Astrocyte of the cerebellum (primary cell): Measurements from ENCODE around the gene KLHL12.

Source experiments
- DNase-seq: peaks from one replicate; pipeline ENCODE4 v3.0.0-alpha.2; 2011; ENCODE audit warnings: low read depth
- H3K4me3 ChIP-seq: 2 replicates; pipeline ENCODE4 v1.5.1; 2011; ENCODE audit warnings: mild to moderate bottlenecking, low read depth, low read length, moderate library complexity
- in situ Hi-C: cut with HindIII; loops from 2 replicates; pipeline ENCODE4 v1.10.0; 2017; ENCODE audit warnings: low sequenced_read_pairs
- TF ChIP-seq, protein P1 (sequence below): IDR thresholded peaks from 2 replicates; pipeline ENCODE4 v1.5.1; 2012; ENCODE audit warnings: low read length, low read depth, moderate library complexity, mild to moderate bottlenecking; ENCODE audit errors: missing control alignments

KLHL12 gene

DNA sequence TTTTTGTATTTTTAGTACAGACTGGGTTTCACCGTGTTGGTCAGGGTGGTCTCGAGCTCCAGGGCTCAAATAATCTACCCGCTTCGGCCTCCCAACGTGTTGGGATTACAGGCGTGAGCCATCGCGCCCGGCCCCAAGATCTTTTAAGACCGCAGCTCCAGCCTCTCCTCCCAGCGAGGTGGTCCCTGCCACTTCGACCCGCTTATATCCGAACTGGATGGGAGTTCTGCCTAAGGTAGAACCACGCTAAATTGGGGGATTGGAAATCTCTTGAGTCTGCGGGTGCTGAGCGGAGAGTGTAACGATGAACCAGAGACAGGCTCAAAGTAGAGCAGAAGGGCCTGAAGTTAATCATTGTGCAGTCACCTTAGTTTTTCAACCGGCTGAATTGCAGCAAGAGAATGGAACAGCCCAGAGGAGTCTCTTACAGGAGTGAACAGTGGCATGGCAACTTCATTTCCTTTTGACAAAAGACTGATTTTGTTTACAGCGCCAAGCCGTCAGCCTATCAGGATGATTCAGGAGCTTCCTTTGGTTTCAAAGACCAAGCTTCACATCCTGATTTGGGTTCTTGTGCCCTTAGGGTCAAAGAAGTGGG lies 40.7 kb upstream of the KLHL12 start:
- DNase-seq = no peak
- in situ Hi-C loops = no loop called here
- TF ChIP-seq, protein P1, sequence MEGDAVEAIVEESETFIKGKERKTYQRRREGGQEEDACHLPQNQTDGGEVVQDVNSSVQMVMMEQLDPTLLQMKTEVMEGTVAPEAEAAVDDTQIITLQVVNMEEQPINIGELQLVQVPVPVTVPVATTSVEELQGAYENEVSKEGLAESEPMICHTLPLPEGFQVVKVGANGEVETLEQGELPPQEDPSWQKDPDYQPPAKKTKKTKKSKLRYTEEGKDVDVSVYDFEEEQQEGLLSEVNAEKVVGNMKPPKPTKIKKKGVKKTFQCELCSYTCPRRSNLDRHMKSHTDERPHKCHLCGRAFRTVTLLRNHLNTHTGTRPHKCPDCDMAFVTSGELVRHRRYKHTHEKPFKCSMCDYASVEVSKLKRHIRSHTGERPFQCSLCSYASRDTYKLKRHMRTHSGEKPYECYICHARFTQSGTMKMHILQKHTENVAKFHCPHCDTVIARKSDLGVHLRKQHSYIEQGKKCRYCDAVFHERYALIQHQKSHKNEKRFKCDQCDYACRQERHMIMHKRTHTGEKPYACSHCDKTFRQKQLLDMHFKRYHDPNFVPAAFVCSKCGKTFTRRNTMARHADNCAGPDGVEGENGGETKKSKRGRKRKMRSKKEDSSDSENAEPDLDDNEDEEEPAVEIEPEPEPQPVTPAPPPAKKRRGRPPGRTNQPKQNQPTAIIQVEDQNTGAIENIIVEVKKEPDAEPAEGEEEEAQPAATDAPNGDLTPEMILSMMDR = no peak
- H3K4me3 ChIP-seq = peak overlapping the region; percentile 75

DNA sequence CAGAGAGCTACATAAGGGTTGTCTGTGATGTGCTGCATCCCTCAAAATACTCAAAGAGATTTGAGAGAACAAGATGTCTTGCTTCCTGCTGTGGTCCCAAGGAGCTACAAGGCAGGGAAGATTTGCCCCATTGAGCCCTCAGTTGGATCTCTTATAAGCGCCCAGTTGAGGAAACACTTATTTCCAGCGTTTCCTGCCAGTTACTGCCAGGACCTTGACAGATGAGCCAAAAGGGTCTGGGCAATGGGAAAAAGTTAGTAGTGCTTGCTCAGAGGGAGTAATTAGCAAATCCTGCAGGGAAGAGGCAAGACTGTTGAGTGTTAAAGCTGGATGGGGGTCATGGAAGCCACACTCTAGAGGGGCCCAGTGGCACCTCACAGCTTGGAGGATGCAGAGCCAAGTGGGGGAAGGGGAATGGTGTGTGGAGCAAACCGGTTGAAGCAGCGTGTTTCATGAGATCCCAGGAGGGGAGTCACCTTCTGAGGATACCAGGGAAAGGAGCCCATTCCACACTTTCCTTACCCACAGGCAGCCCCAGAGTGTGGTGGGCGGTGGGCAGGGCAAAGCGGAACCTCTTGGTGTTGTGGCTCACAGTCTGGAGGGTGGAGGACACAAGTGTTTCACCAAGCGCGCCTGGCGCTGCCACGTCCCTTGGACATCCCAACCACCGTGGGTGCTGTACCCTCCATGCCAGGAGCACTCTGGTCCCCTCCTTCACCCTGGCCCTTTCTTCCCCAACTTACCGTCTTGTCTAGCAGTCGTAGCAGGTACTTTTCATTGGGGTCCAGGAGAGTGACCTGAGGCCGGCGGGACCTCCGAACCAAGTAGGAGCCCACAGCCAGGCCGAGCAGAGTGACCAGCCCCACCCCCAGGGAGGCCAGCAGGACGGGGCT lies 39.2 kb upstream of the KLHL12 start:
- TF ChIP-seq, protein P1 = no peak
- in situ Hi-C loops = no loop called here
- no peak for DNase-seq
- peak overlapping the region; percentile 75 for H3K4me3 ChIP-seq

DNA sequence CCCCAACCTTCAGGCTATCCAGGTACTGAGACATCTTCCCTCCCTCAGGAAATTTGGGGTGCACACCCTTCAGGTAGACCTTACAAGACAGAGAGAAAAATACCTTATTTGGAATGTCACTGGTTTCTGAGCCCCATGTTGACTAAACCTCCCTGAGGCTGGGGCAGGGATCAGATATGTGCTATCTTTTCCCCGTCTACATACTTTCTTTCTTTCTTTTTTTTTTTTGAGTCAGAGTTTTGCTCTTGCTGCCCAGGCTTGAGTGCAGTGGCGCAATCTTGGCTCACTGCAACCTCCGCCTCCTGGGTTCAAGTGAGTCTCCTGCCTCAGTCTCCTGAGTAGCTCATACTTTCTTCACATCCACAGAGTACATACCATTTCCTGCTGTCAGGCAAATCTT lies 38.4 kb upstream of the KLHL12 start:
- TF ChIP-seq, protein P1 = no peak
- H3K4me3 ChIP-seq = no peak overlapping the region
- in situ Hi-C loops = no loop called here
- no peak for DNase-seq

DNA sequence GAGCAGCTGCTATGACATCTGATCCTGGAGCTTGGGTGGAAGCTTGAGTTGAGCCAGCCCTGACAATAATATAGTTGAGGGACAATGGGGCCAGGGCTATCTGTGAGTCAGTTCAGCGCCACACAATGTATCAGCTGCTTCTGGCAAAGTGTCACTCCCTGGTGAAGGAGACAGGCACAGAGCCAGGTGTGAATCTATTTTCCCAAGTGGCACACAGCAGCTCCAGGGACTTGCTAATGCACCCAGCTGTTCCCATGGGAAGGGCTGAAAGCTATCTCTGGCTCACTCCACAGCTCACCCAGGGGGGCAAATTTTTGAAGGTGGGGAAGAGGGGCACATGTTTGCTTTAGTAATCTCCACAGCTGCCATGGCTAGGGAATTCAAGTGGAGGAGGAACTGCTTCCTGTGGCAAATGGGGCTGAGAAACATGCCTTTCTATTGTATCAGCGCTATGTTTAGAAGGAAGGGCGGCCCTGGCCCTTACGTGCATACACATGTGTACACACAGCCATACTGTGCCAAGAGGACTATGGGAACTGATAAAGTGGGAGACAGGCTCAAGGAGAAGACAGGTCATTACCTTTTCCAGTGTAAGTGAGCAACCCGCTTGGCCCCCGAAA lies 37.9 kb upstream of the KLHL12 start:
- H3K4me3 ChIP-seq = no peak overlapping the region
- no peak for DNase-seq
- in situ Hi-C loops = no loop called here
- TF ChIP-seq, protein P1 = no peak

DNA sequence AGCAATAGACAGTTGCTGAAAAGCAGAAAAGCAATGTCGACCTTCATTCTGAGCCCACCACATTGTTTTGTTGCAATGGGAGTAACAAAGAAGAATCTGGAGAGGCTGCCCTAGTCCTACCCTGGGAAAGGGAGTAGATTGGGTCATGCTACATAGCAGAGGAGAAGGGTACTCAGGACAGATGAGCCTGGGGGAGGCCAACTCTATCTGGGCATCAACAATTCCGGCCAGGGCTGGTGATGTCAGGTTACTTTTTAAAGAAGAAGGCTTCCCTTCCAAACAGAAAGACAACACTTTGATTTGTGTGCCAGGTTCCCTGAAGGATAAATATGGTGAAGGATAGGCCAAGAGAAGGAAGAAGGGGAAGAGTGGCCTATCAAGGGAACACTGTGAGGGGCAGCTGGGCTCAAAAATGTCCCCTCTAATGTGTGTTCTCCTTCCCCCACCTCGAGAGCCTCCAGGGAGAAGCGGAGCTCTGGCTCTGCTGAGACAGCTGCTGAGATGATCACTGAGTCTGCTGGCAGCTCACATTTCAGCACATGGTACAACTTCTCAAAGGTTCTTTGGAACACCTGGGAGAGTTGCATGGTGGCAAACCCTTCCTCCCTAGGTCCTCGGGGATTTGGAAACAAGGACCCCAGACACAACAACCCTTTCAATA lies 34.3 kb upstream of the KLHL12 start:
- in situ Hi-C loops = no loop called here
- TF ChIP-seq, protein P1 = no peak
- DNase-seq = no peak

DNA sequence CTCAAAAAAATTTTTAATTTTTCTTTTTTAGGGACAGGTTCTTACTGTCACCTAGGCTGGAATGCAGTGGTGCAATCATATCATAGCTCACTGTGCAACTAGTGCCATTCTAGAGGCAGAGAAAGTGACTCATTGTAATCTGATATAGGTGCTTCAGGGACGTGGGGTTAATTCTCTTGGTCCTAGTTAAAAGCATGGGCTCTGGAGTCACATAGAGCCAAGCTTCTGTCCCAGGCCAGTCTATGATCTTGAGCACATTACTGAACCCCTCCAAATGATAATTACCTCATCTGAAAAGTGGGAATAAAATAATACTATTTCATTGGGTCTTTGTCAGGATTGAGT lies 32.2 kb upstream of the KLHL12 start:
- TF ChIP-seq, protein P1 = no peak
- in situ Hi-C loops = no loop called here
- DNase-seq = no peak
- no peak overlapping the region for H3K4me3 ChIP-seq

More for the DNA sequence above, 34.3 kb upstream of the KLHL12 start:
- H3K4me3 ChIP-seq = no peak overlapping the region
